ENCODE measurements around the gene SH3GL2.

GRCh38 chr9:17706347-17706746 lies 127.5 kb downstream of the SH3GL2 start:
- TF ChIP-seq TBP (optimal IDR thresholded peaks at IDR 0.05; ENCODE audit: low read depth, low read length) (no peak), ARID1B (IDR thresholded peaks at IDR 0.05) (no peak), RNF2 (IDR thresholded peaks at IDR 0.05) (no peak), GTF2E2 (tag; IDR thresholded peaks at IDR 0.05) (no peak), MCM7 (IDR thresholded peaks at IDR 0.05) (no peak), ZNF274 (IDR thresholded peaks at IDR 0.05; ENCODE audit: borderline replicate concordance, low read depth, low read length) (no peak), MAX (CRISPR knock-in tag; IDR thresholded peaks at IDR 0.05) (no peak), KDM1A (IDR thresholded peaks at IDR 0.05) (no peak), CREB1 (IDR thresholded peaks at IDR 0.05) (no peak), CREB1 (CRISPR knock-in tag; IDR thresholded peaks at IDR 0.05) (no peak), ZBTB40 (IDR thresholded peaks at IDR 0.05) (no peak), ZBTB40 (CRISPR knock-in tag; IDR thresholded peaks at IDR 0.05) (no peak), POLR2A (conservative IDR thresholded peaks at IDR 0.05) (no peak)
- TF ChIP-seq, protein P1, sequence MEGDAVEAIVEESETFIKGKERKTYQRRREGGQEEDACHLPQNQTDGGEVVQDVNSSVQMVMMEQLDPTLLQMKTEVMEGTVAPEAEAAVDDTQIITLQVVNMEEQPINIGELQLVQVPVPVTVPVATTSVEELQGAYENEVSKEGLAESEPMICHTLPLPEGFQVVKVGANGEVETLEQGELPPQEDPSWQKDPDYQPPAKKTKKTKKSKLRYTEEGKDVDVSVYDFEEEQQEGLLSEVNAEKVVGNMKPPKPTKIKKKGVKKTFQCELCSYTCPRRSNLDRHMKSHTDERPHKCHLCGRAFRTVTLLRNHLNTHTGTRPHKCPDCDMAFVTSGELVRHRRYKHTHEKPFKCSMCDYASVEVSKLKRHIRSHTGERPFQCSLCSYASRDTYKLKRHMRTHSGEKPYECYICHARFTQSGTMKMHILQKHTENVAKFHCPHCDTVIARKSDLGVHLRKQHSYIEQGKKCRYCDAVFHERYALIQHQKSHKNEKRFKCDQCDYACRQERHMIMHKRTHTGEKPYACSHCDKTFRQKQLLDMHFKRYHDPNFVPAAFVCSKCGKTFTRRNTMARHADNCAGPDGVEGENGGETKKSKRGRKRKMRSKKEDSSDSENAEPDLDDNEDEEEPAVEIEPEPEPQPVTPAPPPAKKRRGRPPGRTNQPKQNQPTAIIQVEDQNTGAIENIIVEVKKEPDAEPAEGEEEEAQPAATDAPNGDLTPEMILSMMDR (IDR thresholded peaks at IDR 0.05 in 2 of 3, conservative IDR thresholded peaks at IDR 0.05 in 1 of 3; ENCODE audit: insufficient read depth in 2 of 3, low read depth in 1 of 3, low read length in 3 of 3), result no peak
- TF ChIP-seq, protein P2, sequence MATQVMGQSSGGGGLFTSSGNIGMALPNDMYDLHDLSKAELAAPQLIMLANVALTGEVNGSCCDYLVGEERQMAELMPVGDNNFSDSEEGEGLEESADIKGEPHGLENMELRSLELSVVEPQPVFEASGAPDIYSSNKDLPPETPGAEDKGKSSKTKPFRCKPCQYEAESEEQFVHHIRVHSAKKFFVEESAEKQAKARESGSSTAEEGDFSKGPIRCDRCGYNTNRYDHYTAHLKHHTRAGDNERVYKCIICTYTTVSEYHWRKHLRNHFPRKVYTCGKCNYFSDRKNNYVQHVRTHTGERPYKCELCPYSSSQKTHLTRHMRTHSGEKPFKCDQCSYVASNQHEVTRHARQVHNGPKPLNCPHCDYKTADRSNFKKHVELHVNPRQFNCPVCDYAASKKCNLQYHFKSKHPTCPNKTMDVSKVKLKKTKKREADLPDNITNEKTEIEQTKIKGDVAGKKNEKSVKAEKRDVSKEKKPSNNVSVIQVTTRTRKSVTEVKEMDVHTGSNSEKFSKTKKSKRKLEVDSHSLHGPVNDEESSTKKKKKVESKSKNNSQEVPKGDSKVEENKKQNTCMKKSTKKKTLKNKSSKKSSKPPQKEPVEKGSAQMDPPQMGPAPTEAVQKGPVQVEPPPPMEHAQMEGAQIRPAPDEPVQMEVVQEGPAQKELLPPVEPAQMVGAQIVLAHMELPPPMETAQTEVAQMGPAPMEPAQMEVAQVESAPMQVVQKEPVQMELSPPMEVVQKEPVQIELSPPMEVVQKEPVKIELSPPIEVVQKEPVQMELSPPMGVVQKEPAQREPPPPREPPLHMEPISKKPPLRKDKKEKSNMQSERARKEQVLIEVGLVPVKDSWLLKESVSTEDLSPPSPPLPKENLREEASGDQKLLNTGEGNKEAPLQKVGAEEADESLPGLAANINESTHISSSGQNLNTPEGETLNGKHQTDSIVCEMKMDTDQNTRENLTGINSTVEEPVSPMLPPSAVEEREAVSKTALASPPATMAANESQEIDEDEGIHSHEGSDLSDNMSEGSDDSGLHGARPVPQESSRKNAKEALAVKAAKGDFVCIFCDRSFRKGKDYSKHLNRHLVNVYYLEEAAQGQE (IDR thresholded peaks at IDR 0.05; ENCODE audit: borderline replicate concordance), result no peak
- TF ChIP-seq, protein P2 (CRISPR knock-in tag; IDR thresholded peaks at IDR 0.05; ENCODE audit: low read depth), result no peak
